Kidney tubule cell (primary cell): ENCODE data around the gene C16orf86.

Source experiments
- DNase-seq: peaks from one replicate; pipeline ENCODE4 v3.0.0-alpha.2; 2018; ENCODE audit warnings: low spot score

Gene C16orf86

GRCh38 chr16:67694611-67695010, 28.0 kb downstream of the C16orf86 start:
- DNase-seq, result no peak

DNA sequence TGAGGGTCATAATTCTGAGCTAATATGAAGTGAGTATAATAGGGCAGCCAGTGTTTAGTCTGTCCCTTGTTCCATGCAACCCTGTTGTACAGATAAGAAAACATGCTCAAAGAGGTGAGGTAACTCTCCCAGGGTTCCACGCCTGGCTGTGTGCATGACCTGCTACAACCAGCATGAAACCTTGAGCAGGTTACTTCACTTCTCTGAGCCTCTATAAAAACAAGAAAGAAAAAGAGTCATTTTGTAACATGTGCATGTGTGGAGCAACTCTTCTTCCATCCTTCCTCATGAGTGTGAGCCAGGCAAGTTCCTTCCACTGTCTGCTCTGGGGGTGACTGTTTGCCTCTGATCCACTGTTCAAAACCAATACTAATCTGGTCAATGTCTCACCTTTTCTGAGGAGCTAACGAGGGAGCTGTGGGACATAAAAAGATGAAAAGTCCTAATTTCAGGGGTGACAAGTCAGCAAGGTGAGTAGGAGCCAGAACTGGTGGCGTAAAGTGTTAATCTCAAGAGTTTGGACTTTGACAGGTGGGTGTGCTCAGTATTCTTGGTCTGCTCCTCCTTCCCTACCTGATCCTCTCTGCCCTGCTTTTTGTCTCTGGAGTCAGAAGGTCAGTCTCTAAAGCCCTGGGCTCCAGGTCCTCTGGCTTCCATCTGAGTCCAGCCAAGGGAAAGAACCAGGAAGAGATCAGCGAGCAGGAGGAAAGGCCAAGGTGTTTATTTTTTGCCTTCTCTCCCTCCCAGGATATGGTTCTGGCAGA, 31.0 kb downstream of the C16orf86 start:
- DNase-seq, result no peak

DNA sequence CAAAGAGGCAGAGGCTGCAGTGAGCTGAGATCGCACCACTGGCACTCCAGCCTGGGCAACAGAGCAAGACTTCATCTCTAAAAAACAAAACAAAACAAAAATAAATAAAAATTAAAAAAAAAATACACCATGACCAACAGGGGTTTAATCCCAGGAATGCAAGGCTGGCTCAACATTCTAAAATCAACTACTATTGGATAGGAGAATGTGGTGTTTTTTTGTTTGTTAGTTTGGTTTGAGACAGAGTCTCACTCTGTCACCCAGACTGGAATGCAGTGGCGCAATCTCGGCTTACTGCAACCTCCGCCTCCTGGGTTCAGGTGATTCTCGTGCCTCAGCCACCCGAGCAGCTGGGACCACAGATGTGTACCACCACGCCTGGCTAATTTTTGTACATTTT, 32.7 kb downstream of the C16orf86 start:
- no peak for DNase-seq

GRCh38 chr16:67701420-67701819, 34.8 kb downstream of the C16orf86 start:
- no peak for DNase-seq

DNA sequence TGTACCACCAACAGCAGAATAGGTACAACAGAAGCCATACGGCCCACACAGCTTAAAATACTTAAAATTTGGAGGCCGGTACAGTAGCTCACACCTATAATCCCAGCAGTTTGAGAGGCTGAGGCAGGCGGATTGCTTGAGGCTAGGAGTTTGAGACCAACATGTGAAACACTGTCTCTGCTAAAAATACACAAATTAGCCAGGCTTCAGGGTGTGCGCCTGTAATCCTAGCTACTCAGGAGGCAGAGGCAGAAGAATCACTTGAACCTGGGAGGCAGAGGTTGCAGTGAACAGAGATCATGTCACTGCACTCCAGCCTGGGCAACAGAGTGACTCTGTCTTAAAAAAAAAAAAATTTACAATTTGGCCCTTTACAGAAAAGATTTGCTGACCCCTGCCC, 35.5 kb downstream of the C16orf86 start:
- no peak for DNase-seq

- DNase-seq, result no peak
Observed at GRCh38 chr16:67703626-67704025, 37.0 kb downstream of the C16orf86 start.

- DNase-seq, result no peak
Observed at GRCh38 chr16:67704110-67704509, 37.5 kb downstream of the C16orf86 start.

DNA sequence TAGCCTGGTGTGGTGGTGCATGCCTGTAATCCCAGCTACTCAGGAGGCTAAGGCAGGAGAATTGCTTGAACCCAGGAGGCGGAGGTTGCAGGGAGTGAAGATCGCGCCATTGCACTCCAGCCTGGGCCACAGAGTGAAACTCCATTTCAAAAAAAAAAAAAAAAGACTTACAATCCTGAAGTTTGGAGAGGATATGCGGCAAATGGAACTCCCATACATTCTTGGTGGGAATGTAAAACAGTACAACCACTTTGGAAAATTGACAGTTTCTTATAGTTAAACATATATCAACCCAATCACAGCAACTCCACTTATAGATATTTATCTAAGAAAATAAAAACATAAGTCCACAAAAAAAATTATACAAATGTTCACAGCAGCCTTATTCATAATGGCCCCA, 40.6 kb downstream of the C16orf86 start:
- DNase-seq, result no peak

GRCh38 chr16:67707790-67708189, 41.2 kb downstream of the C16orf86 start:
- DNase-seq, result no peak

GRCh38 chr16:67708368-67708771, 41.8 kb downstream of the C16orf86 start:
- DNase-seq, result no peak

DNA sequence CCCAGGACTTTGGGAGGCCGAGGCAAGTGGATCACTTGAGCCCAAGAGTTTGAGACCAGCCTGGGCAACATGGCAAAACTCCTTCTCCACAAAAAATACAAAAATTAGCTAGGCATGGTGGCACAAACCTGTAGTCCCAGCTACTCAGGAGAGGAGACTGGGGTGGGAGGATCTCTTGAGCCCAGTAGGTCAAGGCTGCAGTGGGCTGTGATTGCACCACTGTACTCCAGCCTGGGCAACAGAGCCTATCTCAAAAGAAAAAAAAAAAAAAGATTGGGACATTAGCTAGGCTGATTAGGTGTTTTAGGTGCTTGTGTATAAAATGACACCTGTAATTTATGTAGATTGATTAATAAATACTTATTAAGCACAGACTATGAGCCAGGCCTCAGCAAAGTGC, 42.4 kb downstream of the C16orf86 start:
- no peak for DNase-seq

DNA sequence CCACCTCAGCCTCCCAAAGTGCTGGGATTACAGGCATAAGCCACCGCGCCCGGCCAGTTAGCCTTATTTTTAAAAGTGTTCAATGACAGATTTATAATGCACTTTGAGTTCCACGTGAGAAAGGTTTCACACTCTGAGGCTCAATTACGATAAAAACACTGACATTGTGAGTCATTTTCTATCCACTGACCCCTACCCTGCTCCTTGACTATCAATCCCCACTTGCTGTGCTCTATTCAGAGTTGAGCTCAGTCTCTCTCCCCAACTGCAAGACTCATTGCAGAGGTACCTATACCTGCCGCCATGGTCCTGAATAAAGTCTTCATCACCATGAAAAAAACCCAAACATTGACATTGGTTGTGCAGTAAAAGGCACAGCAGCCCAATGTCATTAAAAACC, 44.0 kb downstream of the C16orf86 start:
- no peak for DNase-seq

- DNase-seq, result no peak
Observed at GRCh38 chr16:67713647-67714273, 47.1 kb downstream of the C16orf86 start.

GRCh38 chr16:67714522-67714921, 47.9 kb downstream of the C16orf86 start:
- no peak for DNase-seq

DNA sequence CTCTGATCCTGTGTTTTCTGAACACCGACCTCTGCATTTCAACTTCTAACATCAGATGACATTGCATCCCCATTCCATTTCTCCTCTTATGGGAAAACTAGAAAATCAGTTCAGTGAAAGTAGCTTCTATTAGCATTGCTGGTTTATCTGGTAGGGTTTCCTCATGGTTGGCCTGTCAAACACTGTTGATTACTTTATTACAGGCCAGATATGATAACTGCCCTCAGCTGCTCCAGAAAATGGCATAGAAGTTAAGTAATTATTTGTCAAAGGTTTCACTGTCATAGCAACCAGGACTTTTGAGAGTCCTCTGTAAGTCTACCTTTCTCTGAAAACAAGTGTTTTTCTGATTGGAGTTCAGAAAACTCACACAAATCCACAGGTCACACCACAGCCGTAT, 49.5 kb downstream of the C16orf86 start:
- DNase-seq, result no peak
